ENCODE measurements around the gene MAS1L.

GRCh38 chr6:29465279-29465678 is 22.5 kb downstream of the MAS1L start:
- TF ChIP-seq POLR2A (IDR thresholded peaks at IDR 0.05; ENCODE audit: low read length) (no peak), CTCF (IDR thresholded peaks at IDR 0.05) (no peak), EHF (CRISPR knock-in tag; IDR thresholded peaks at IDR 0.05) (no peak)

Measured in A549 (cell line).